ENCODE measurements around the gene RHOT2.

The RHOT2 gene

DNA sequence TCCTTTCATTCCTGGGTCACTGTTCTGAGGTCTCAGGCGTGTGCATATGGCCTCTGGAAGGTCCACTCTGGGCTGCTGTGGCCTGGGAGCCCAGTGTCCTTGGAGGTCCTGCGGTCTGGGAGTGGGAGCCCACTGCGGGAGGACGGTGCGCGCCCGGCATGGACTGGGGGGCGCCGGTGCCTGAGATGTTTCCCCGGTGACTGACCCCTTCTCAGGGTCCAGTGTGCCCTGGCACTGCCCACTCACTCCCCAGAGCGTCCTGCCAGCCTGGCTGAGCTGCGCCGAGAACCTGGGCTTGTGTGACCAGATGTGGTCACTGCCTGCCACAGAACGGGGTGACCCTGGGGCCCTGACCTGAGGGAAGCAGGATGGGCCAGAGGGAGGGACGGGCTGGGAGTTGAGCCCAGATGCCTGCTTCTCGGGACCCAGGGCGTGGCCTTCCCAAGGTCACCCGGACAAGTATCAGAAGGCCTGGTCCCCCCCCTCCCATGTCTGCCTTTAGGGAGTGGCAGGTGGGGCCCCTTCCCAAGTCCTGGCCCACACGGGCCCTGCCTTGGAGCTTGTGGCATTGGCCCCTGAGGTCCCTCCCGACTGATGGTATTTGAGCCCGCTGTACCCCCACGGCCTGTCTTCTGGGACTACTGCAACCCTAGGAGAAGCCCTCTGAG lies 6.4 kb downstream of the RHOT2 start:
- Mint-ChIP-seq H3K4me1 (no peaks in the 10 kb centered on the region), H3K4me3 (peak overlapping the region in 2 of 3 experiments; percentile 32 to 51), H3K27ac (no peak overlapping the region), H3K36me3 (ENCODE audit: low read depth) (peaks cover 3% of the 10 kb centered on the region), H3K9me3 (no peaks in the 10 kb centered on the region), H3K27me3 (ENCODE audit: low read depth) (peaks cover 6% of the 10 kb centered on the region)
- no peak for TF ChIP-seq CTCF (IDR thresholded peaks at IDR 0.05; ENCODE audit: unreplicated experiment in 3 of 3)

DNA sequence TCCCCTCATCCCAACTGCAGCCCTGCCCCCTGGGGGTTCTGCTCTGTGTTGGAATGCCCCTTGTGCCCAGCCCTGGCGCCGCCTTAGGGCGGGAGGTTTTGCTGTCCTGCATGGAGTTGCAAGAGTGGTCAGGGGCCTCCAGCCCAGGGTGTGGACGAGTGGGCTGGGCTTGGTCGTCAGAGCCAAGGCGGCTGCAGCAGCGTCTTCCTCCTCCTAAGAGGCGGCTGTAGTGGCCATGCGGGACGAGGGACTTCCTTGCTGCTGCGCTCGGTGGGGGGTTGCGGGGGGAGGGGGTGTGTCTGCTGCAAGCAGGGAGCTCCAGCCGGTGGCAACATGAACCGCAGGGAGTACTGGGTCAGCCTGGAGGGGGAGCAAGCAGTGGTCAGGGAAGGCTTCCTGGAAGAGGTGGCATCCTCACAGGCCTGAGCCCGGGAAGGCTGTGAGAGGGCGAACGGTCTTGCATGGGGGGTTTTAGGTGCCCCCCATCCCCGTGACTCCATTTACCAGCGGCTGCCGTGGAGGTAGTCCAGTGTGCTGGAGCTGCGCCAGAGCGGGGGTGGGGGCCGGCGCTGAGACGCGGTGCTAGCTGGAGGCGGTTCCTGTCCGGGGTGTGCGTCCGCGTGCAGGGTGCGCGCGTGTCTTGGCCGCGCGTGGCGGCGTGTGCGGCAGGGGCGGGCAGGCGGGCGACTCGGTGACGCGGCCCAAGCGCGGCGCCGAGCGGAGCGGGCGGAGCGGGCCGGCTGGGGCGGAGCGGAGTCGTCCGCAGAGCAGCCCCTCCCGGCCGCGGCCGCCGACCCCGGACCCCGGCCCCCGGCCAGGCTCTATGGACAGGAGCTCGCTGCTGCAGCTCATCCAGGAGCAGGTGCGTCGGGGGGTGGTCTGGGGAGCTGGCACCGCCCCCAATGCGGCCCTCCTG lies 7.3 kb downstream of the RHOT2 start, which contains the start of gene RHBDL1:
Gene RHBDL1, plus strand, starts transcription at position 704 of the 916 bp plus-strand sequence. Its CDS starts 120 bp downstream, at position 824.
- Mint-ChIP-seq H3K9me3 (no peaks in the 10 kb centered on the region), H3K36me3 (ENCODE audit: low read depth) (peaks cover 3% of the 10 kb centered on the region), H3K27me3 (ENCODE audit: low read depth) (peaks cover 6% of the 10 kb centered on the region), H3K4me1 (no peaks in the 10 kb centered on the region), H3K27ac (no peak within 1 kb of the TSS), H3K4me3 (peak within 1 kb of the TSS; percentile 42 to 69 (median 69))
- no peak for TF ChIP-seq CTCF (IDR thresholded peaks at IDR 0.05; ENCODE audit: unreplicated experiment in 3 of 3)

DNA sequence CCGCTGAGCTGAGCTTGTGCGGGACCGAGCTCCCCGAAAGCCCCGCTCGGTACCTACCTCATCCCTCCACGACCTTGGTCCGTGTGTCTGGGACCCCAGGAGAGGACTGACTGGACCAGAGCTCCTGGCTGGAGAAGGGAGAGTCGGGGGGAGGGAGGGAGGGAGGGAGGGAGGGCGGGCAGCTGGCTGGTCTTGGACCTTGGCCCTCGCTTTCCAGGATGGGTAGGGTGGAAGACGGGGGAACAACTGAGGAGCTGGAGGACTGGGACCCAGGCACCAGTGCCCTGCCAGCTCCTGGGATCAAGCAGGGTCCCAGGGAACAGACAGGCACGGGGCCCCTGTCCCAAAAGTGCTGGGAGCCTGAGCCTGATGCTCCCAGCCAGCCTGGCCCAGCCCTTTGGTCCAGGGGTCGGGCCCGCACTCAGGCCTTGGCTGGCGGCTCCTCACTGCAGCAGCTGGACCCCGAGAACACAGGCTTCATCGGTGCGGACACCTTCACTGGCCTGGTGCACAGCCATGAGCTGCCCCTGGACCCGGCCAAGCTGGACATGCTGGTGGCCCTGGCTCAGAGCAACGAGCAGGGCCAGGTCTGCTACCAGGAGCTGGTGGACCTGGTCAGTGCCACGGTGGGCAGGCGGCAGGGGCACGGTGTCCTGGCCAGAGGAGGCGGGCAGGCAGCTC lies 8.1 kb downstream of the RHOT2 start:
- no peak overlapping the region for H3K4me3 Mint-ChIP-seq
- TF ChIP-seq CTCF (IDR thresholded peaks at IDR 0.05; ENCODE audit: unreplicated experiment in 3 of 3): no peak
- H3K27me3 Mint-ChIP-seq (ENCODE audit: low read depth): peaks cover 6% of the 10 kb centered on the region
- no peak overlapping the region for H3K27ac Mint-ChIP-seq
- H3K9me3 Mint-ChIP-seq: no peaks in the 10 kb centered on the region
- peaks cover 2% of the 10 kb centered on the region for H3K36me3 Mint-ChIP-seq (ENCODE audit: low read depth)
- H3K4me1 Mint-ChIP-seq: no peaks in the 10 kb centered on the region

DNA sequence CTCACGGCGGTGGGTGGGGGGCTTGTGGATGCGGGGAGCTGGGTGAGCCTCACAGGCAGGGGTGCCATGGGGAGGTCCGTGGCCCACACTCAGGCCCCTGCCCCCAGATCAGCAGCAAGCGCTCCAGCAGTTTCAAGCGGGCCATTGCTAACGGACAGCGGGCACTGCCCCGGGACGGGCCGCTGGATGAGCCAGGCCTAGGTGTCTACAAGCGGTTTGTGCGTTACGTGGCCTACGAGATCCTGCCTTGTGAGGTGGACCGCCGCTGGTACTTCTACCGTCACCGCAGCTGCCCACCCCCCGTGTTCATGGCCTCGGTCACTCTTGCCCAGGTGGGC lies 8.6 kb downstream of the RHOT2 start:
- Mint-ChIP-seq H3K27ac (no peak overlapping the region), H3K4me3 (no peak overlapping the region), H3K9me3 (no peaks in the 10 kb centered on the region), H3K36me3 (ENCODE audit: low read depth) (no peaks in the 10 kb centered on the region), H3K27me3 (ENCODE audit: low read depth) (peaks cover 6% of the 10 kb centered on the region), H3K4me1 (no peaks in the 10 kb centered on the region)
- no peak for TF ChIP-seq CTCF (IDR thresholded peaks at IDR 0.05; ENCODE audit: unreplicated experiment in 3 of 3)

DNA sequence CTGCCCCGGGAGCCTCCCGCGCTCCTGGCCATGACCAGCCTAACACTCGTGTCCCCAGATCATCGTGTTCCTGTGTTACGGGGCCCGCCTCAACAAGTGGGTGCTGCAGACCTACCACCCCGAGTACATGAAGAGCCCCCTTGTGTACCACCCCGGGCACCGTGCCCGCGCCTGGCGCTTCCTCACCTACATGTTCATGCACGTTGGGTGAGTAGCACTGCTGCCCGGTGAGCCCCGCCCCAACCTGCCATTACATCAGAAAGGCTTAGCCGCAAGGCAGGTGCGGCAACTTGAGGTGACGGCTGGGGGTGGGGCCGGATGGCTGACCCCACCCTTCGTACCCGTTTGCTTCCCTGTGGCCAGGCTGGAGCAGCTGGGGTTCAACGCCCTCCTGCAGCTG lies 9.0 kb downstream of the RHOT2 start:
- Mint-ChIP-seq H3K9me3 (no peaks in the 10 kb centered on the region), H3K4me3 (no peak overlapping the region), H3K4me1 (no peaks in the 10 kb centered on the region), H3K27ac (no peak overlapping the region), H3K36me3 (ENCODE audit: low read depth) (no peaks in the 10 kb centered on the region), H3K27me3 (ENCODE audit: low read depth) (peaks cover 6% of the 10 kb centered on the region)
- TF ChIP-seq CTCF (IDR thresholded peaks at IDR 0.05; ENCODE audit: unreplicated experiment in 3 of 3): no peak

Data from nephron (organoid).